Occipital lobe (tissue), 2 donors: ENCODE measurements around the gene ZMYND11. TPM values are rescaled to one million over a fixed set of nuclear protein-coding genes. Genes with fewer than 3 reads are reported as not detected.

Source experiments
- DNase-seq: peaks from one replicate; lab custom pipeline; 2025; lab: John Stamatoyannopoulos, UW
- total RNA-seq: library from RNA; depleted of rRNA; stranded (reverse); fragments of >200 nt; gene quantifications from one replicate; pipeline ENCODE4 v1.2.3, GENCODE V29; 2014

The ZMYND11 gene
- 166 TPM for total RNA-seq

DNA sequence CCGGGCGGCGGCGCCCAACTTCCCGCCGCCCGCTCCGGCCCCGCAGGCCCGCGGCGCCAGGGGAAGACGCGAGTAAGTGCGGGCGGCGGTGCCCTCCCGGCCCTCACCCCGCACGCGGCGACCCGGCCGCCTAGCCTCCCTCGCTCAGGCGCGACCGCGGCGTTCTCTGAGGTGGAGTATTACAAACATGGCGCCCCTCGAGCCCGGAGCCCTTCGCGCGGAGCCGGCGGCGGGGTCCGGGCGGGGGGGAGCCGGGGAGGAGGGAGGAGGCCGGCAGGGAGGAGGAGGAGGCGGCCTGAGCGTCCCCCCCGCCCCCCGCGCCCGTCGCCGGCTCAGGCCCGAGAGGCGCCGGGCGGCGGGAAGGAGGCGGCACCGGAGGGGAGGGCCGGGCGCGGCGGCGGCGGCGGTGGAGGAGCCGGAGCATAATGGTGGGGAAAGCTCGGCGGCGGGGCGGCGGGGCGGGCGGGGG is at the start of gene ZMYND11:
Gene ZMYND11 (plus strand): TSS at position 324 of the 469 bp plus-strand sequence. CDS start 44,558 bp downstream, outside the sequence.
- peak; percentile 39 for DNase-seq

DNA sequence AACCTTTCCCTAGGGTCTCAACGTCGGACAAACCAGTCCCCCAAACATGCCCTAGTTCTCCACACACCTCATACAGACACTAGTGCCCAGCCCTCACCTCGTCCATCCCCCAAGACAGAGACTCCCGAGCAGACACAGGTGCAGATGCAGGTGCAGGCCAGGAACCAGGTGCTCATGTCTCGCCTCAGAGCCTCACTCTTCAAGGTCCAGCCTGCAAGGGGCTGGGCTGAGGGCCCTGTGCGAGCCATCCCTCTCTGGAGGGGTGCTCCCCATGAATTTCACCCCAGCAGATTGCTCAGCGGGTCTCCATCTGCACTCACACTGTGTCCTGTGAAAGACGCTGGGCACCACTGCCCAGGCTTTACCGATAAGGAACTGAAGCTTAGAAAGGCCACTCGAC is 49.2 kb upstream of the ZMYND11 start:
- no peak for DNase-seq

DNA sequence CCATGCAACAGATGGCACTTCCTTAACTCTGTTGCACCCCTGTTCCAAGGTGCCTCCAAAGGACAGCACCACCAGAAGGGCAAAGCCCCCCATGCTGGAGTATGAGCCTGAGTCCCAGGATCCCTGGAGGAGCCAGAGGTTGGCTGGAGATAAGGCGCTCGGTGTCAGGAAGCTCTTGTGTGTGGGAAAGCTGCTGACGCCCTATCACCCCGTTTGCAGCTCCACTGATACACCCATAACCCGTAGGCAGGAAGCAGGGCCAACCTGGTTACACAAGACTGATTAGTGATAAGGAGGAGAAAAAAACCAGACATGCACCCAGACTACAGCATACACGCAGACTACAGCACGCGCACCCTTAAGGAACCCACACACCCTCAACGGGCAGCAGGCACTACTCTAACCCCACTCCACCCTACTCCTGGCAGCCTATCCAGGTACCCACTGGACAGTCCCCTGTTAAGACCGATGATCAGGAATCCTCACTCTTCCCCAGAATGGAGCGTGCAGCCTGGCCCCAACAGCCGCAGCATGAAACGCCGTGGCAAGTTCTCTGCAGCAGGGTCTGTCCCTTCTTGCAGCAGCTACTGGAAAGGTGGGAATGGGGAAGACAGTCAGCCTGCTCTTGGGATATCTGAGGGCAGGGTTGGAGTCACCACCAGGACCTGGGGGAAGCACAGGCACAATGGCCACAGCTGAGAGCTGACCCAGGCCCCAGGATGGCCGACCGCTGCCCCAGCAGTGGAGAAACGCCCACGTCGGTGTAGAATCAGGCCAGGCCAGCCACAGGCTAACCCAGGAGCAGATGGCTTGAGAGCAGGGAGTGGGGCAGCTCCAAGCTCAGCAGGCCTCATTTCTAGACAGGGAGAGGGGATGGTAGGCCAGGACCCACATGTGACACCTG is 47.8 kb upstream of the ZMYND11 start:
- DNase-seq, result no peak

DNA sequence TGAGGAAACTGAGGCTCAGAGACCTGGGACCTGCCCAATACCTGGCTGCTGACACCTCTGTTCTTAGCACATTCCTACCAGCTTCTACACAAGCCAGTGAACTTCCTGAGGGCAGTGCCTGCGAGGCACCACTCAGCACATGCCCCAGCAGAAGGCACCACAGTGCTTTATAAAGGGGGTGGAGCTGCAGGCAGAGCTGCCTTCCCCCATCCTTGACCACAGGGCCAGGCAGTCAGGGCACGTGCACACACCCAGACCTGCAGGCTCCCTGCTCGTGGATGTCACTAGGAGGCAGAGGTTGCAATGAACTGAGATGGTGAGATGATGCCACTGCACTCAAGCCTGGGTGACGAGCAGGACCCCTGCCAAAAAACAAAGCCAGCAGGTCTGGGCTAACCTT is 47.0 kb upstream of the ZMYND11 start:
- no peak for DNase-seq

- no peak for DNase-seq
Observed at GRCh38 chr10:89248-89647, 46.0 kb upstream of the ZMYND11 start.

- DNase-seq, result no peak
Observed at GRCh38 chr10:90161-90560, 45.1 kb upstream of the ZMYND11 start.

DNA sequence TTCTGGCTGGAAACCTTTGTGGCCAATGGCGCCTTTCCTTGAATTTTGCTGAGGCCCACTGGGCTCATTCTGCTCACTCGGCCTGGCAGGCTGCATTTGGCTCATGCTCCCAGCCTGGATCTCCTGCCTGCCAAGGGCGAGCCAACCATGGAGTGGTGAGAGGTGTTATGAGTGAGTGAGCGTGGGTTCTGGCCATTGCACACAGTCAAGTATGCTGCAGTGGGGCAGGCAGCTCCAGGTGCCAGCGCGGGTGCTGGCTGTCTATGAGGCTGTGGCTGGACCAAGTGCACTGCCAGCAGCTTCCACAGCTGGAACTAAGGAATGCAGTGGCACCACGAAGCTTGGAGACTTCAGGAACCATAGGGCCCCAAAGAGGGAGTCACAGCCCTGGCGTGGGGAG is 43.9 kb upstream of the ZMYND11 start:
- DNase-seq, result no peak

DNA sequence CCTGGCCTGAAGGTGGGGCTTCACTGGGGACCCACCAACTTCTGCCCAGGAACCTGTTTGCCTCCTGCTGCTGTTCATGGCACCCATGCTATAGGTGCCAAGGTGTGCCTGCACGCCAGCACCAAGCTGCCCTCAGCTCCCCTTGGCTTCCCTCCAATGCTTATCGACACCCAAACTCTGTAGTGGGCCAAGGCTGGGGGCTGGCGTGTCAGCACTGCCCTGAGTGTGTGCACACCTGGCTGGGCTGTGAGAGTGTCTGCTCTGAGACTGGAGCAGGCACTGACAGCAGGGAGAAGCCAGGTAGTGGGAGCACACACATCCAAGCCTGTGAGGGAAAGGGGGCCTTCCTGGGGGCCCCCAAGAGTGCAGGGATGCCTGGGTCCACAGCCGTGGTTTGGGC is 43.1 kb upstream of the ZMYND11 start:
- DNase-seq, result no peak

- DNase-seq, result no peak
Observed at GRCh38 chr10:92846-93245, 42.4 kb upstream of the ZMYND11 start.

GRCh38 chr10:94613-95012 is 40.6 kb upstream of the ZMYND11 start:
- no peak for DNase-seq

- no peak for DNase-seq
Observed at GRCh38 chr10:95356-96115, 39.7 kb upstream of the ZMYND11 start.

DNA sequence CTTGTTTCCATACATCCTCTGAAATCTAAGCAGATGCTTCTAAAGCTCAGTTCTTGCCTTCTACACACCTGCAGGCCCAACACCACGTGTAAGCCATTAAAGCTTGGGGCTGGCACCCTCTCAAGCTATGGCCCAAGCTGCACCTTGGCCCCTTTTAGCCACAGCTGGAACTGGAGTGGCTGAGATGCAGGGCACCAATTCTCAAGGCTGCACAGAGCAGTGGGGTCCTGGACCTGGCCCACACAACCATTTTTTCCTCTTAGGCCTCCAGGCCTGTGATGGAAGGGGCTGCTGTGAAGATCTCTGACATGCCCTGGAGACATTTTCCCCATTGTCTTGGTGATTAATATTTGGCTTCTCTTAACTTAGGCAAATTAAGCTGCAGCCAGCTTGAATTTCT is 38.8 kb upstream of the ZMYND11 start:
- no peak for DNase-seq

DNA sequence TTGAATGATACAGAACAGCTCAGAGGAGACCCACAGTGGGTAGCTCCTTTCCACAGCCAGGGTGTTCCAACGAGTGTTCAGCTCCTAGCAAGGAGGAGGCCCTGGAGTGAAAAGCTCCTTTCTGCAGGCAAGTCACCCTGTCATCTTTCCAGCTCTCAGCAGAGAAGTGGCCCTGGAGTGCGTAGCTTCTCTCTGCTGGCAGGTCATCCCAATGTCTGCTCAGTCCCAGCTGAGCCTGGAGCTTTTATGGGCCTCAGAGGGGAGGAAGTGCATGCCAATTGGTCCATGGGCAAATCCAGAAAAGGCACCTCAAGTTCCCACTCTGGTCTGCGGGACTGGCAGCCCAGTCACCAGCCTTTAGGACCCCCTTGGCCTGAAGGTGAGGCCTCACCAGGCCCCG is 30.8 kb upstream of the ZMYND11 start:
- no peak for DNase-seq

- DNase-seq, result no peak
Observed at GRCh38 chr10:104862-105565, 30.2 kb upstream of the ZMYND11 start.

DNA sequence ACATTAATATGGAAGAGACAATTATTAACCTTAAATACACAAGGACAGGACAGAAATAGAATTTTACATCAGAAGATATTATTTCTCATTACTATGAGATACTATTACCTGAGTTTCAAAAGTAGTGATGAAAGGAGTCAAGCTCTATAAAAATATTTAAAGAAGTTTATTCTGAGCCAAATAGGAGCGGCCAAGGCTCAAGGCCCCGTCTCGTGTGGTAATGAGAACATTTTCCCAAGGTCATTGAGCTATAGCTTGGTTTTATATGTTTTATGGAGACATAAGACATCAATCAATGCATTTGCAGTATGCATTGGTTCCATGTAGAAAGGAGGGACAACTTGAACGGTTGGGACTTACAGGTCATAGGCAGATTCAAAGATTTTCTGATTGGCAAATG is 29.4 kb upstream of the ZMYND11 start:
- no peak for DNase-seq

DNA sequence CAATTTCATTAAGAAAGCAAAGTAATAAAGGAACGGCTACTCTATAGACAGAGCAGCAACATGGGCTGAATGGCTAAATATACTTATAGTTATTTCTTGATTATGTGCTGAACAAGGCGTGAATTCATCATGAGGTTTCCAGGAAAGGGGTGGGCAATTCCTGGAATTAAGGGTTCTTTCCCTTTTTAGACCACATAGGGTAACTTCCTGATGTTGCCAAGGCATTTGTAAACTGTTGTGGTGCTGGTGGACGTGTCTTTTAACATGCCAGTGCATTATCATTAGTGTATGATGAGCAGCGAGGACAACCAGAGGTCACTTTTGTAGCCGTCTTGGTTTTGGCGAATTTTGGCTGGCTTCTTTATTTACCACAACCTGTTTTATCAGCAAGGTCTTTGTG is 28.5 kb upstream of the ZMYND11 start:
- DNase-seq, result no peak

GRCh38 chr10:112246-112645 is 23.0 kb upstream of the ZMYND11 start:
- no peak for DNase-seq

DNA sequence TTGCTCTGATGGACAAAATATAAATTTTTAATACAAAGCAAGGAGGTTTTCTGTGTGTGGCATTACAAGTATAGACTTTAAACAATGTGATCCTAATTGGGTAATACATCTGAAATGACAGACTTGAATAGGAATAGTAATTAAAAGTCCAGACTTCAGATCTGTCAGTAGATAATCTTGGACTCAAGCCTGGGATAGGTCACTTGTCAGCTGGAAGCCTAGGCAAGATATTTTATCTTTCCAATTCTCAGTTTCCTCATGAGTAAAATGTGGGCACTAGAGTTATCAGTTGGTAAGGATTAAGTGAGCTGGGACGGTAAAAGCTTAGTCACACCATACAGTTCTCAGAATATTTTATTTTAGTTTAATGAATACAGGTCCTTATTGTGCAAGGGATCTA is 10.4 kb upstream of the ZMYND11 start:
- DNase-seq, result no peak

DNA sequence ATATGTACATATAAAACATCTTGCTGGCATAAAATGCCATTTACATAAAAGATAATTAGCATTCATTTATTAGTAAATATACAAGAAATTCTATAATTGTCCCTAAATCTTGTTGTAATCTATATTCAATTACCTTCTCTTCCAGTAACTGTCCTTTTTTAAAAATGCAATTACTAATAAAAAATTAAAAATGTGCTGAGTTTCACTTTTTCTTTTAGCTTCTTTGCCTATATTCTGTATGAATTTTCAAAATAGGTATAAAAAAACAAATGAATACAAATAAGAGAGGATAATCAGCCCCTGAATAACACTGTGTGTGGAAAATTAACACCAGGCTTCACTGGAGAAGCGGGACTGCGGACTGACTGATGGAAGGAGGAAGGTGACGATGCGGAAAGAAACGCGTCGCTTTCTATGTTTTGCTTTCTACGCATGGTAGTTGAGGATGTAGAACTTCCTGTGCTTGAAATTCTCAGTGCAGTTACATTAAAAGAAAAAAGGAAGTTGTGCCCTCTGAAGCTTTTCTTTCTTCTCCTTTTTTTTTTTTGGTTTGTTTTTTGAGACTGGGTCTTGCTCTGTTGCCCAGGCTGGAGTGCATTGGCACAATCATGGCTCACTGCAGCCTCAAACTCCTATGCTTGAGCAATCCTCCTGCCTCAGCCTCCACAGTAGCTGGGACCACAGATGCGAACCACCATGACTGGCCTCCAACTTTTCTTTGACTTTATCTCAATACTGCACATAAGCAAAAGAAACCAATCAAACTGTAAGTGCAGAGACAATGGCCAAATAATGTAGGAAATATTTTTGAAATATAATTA is 7.4 kb upstream of the ZMYND11 start:
- no peak for DNase-seq

- no peak for DNase-seq
Observed at GRCh38 chr10:129810-130209, 5.4 kb upstream of the ZMYND11 start.
